Epidermal melanocyte (primary cell): ENCODE data around the gene GPR62.

Experiments
- DNase-seq: peaks from one replicate; pipeline ENCODE4 v3.0.0; 2011; ENCODE audit warnings: low spot score; ENCODE audit not compliant: insufficient read length

Gene GPR62

GRCh38 chr3:51954105-51954504, 1.1 kb upstream of the GPR62 start:
- no peak for DNase-seq

- DNase-seq = no peak
Observed at GRCh38 chr3:51954713-51955112, 468 bp upstream of the GPR62 start.

- DNase-seq = peak; percentile 66
Observed at GRCh38 chr3:51955893-51956770, 951 bp downstream of the GPR62 start.

GRCh38 chr3:51957520-51958205, 2.5 kb downstream of the GPR62 start:
- DNase-seq = no peak

- no peak for DNase-seq
Observed at GRCh38 chr3:51958603-51959521, 3.7 kb downstream of the GPR62 start.

- no peak for DNase-seq
Observed at GRCh38 chr3:51959651-51960050, 4.5 kb downstream of the GPR62 start.

GRCh38 chr3:51960386-51960785, 5.2 kb downstream of the GPR62 start:
- no peak for DNase-seq

- no peak for DNase-seq
Observed at GRCh38 chr3:51961011-51961410, 5.8 kb downstream of the GPR62 start.

- no peak for DNase-seq
Observed at GRCh38 chr3:51961602-51962569, 6.7 kb downstream of the GPR62 start.

GRCh38 chr3:51962854-51963530, 7.8 kb downstream of the GPR62 start:
- DNase-seq = no peak

- DNase-seq = no peak
Observed at GRCh38 chr3:51963951-51964451, 8.8 kb downstream of the GPR62 start.

- no peak for DNase-seq
Observed at GRCh38 chr3:51964521-51964920, 9.3 kb downstream of the GPR62 start.

- DNase-seq = no peak
Observed at GRCh38 chr3:51966016-51966415, 10.8 kb downstream of the GPR62 start.

- DNase-seq = no peak
Observed at GRCh38 chr3:51966486-51966885, 11.3 kb downstream of the GPR62 start.

- DNase-seq = no peak
Observed at GRCh38 chr3:51966922-51967383, 11.8 kb downstream of the GPR62 start.

- DNase-seq = no peak
Observed at GRCh38 chr3:51967384-51968169, 12.4 kb downstream of the GPR62 start, which contains the start of gene PCBP4. PCBP4 (minus strand) TSS chr3:51967454; CDS start chr3:51961240, 6,214 bp downstream.

GRCh38 chr3:51968170-51968775, 13.1 kb downstream of the GPR62 start:
- no peak for DNase-seq
